Measurements from ENCODE around the gene SIL1.

Gene SIL1

DNA sequence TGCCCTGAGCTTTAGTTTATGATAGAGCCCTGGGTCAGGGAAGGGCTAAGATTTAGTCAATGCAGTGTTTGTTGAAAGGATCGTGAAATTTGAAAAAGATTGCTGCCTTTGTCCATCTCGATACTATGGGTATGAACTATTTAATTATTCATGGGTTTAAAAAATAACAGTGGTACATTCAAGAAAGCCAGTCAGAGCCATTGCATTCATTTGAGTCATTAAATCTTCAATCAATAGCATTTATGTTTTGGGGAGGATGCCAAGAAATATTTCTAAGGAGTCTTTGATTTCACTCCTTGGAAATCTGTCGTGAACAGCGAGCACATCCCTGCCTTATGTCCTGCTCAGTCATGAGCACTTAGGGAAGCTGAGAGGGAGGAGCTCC, 268.6 kb downstream of the SIL1 start:
- DNase-seq (ENCODE audit: low read depth), result no peak
- H3K4me3 ChIP-seq (ENCODE audit: control insufficient read depth, low read depth, low read length), result no peak overlapping the region
- TF ChIP-seq, protein P1, sequence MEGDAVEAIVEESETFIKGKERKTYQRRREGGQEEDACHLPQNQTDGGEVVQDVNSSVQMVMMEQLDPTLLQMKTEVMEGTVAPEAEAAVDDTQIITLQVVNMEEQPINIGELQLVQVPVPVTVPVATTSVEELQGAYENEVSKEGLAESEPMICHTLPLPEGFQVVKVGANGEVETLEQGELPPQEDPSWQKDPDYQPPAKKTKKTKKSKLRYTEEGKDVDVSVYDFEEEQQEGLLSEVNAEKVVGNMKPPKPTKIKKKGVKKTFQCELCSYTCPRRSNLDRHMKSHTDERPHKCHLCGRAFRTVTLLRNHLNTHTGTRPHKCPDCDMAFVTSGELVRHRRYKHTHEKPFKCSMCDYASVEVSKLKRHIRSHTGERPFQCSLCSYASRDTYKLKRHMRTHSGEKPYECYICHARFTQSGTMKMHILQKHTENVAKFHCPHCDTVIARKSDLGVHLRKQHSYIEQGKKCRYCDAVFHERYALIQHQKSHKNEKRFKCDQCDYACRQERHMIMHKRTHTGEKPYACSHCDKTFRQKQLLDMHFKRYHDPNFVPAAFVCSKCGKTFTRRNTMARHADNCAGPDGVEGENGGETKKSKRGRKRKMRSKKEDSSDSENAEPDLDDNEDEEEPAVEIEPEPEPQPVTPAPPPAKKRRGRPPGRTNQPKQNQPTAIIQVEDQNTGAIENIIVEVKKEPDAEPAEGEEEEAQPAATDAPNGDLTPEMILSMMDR (conservative IDR thresholded peaks at IDR 0.05; ENCODE audit: control insufficient read depth, insufficient read depth, low read depth, low read length), result no peak

DNA sequence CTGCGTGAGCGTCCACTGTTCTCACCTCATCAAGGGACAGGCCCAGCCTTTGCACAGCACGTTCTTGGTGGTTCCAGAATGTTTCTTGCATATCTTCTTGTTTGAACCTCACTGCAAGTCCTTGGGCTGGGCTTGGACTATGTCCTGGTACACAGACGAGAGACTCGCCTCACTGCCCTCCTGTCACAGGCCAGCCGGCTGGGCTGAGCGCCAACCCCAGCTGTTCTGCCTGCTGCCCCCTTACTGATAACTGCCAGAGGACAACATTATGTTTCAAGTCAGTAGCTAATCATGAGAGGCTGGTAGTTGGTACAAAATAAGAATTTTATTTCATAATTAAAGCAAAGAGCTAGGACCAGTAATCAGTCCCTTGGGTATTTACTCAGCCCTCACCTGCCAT, 270.2 kb downstream of the SIL1 start:
- H3K4me3 ChIP-seq (ENCODE audit: control insufficient read depth, low read depth, low read length), result no peak overlapping the region
- no peak for DNase-seq (ENCODE audit: low read depth)
- TF ChIP-seq, protein P1 (conservative IDR thresholded peaks at IDR 0.05; ENCODE audit: control insufficient read depth, insufficient read depth, low read depth, low read length), result no peak

DNA sequence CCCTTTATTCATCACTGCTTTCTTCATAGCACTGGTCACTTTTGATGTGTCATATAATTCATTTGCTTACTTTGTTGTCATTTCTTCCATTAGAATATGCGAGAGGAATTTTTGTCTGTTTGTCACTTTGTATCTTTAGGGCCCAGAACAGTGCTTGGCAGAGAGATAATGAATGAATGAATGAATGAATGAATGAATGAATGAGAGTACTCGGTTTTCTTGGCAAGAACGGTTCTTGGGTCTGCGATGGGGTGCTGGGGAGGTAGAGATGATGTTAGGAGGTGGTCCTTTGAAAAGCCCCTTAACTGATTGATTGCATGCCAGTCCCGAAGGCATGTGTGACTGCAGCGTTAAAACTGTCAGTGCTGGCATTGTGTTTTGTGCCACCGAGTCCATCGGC, 270.6 kb downstream of the SIL1 start:
- H3K4me3 ChIP-seq (ENCODE audit: control insufficient read depth, low read depth, low read length), result no peak overlapping the region
- TF ChIP-seq, protein P1 (conservative IDR thresholded peaks at IDR 0.05; ENCODE audit: control insufficient read depth, insufficient read depth, low read depth, low read length), result no peak

DNA sequence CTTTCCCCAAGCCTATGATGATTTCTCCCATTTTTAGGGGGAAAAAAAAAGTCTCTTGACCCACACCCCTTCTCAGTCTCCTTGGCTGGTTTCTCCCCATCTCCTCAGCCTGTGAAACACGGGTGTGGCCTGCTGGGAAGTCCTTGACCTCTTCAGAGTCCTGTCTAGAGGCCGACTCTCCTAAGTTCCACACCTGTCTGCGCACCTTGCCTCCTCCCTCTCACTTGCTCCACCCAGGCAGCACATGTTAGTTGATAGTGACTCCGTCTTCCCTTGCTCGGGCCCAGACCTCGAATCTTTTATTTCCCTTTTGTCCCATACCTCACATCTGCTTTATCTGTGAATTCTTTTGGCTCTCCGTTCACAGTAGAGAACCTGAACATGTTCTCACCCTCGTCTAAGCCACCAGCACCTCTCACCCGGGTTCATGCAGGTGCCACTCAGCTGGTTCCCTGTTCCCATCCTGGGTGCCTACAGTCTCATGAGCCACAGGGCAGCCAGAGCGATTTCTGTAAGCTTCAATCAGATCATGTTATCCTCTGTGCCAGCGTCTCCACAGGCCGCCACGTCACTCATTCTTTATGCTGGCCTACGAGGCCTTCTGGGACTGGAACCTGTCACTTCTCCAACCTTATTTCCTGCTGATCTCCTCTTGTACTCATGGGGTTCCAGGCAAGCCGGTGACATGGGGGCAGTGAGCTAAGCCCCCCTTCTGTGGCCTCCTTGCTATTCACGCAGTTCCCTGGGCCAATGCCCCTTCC, 271.3 kb downstream of the SIL1 start:
- no peak for DNase-seq (ENCODE audit: low read depth)
- no peak overlapping the region for H3K4me3 ChIP-seq (ENCODE audit: control insufficient read depth, low read depth, low read length)
- TF ChIP-seq, protein P1 (conservative IDR thresholded peaks at IDR 0.05; ENCODE audit: control insufficient read depth, insufficient read depth, low read depth, low read length), result no peak

More for the DNA sequence above, 270.6 kb downstream of the SIL1 start:
- DNase-seq (ENCODE audit: low read depth), result no peak

DNA sequence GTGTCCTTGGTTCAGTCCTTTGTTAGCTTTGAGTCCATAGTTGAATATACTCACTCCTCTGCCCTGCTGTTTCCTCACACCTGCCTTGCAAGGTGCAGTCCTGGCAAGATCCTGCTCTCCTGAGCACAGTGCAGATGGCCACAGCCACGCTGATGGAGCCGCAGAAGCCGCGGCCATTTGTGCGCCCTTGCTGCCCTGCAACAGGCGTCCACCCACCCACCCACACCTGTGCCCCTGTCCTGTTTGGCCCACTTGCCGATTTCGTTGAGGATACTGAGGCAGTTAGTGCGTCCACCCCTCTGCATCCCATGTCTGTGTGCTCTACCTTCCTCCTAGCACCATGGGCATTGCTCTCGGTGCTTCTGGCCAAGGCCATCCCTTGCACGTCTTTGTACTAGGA, 271.9 kb downstream of the SIL1 start:
- DNase-seq (ENCODE audit: low read depth), result no peak
- TF ChIP-seq, protein P1 (conservative IDR thresholded peaks at IDR 0.05; ENCODE audit: control insufficient read depth, insufficient read depth, low read depth, low read length), result no peak
- H3K4me3 ChIP-seq (ENCODE audit: control insufficient read depth, low read depth, low read length), result no peak overlapping the region

- no peak for DNase-seq (ENCODE audit: low read depth)
- TF ChIP-seq, protein P1 (conservative IDR thresholded peaks at IDR 0.05; ENCODE audit: control insufficient read depth, insufficient read depth, low read depth, low read length), result no peak
- no peak overlapping the region for H3K4me3 ChIP-seq (ENCODE audit: control insufficient read depth, low read depth, low read length)
Measured at GRCh38 chr5:138925090-138925635, 273.0 kb downstream of the SIL1 start.

All from fibroblast of mammary gland (primary cell).